IMR-90 (cell line): ENCODE results near the gene GAL3ST3. TPM values are rescaled to one million over a fixed set of nuclear protein-coding genes. Genes with fewer than 3 reads are reported as not detected.
A peak's percentile ranks its signal among the peaks of the same experiment; 100 is the strongest.

Experiments used
- ATAC-seq: fragments of 200-7000 bp; cut with Tn5 transposase; 2 replicates; pipeline ENCODE4 v1.9.1; 2020; ENCODE audit warnings: low read depth, mild to moderate bottlenecking, moderate library complexity
- BruUV-seq: library from RNA; stranded (reverse); fragments of 400-500 nt; replicated peaks from 2 replicates; lab custom pipeline; 2021; lab: Mats Ljungman, UMichigan
- CTCF ChIA-PET: fragments of 300-600 bp; formaldehyde crosslinking; extraction: SDS; loops from one replicate; lab custom pipeline; 2021; ENCODE audit warnings: antibody characterized with exemption; lab: Yijun Ruan, JAX
- POLR2A ChIA-PET: fragments of 300-600 bp; sonication (Branson Sonifier 250); formaldehyde crosslinking; loops from one replicate; lab custom pipeline; 2022; ENCODE audit warnings: antibody characterized with exemption; ENCODE audit not compliant: unreplicated experiment; lab: Charles Lee
- DNase-seq: peaks from one replicate; pipeline ENCODE4 v3.0.0; 2013
- H2AFZ ChIP-seq: replicated peaks from 2 replicates; pipeline ENCODE3; 2013; ENCODE audit warnings: low read length, mild to moderate bottlenecking; ENCODE audit not compliant: poor library complexity
- H2AK5ac ChIP-seq: 2 replicates; pipeline ENCODE4 v1.6.1; 2013; ENCODE audit warnings: low read depth, low read length, inconsistent platforms
- H2AK9ac ChIP-seq: replicated peaks from 2 replicates; pipeline ENCODE3; 2013; ENCODE audit warnings: mild to moderate bottlenecking, low read depth, low read length, moderate library complexity; ENCODE audit not compliant: poor library complexity
- H2BK120ac ChIP-seq: 2 replicates; pipeline ENCODE4 v1.6.1; 2013; ENCODE audit warnings: low read depth, low read length, inconsistent platforms
- H2BK15ac ChIP-seq: 3 replicates; pipeline ENCODE4 v1.6.1; 2013; ENCODE audit warnings: low read depth, low read length, inconsistent platforms
- H2BK20ac ChIP-seq: 2 replicates; pipeline ENCODE4 v1.6.1; 2013; ENCODE audit warnings: low read depth, mild to moderate bottlenecking, inconsistent platforms, low read length, moderate library complexity
- H2BK5ac ChIP-seq: 2 replicates; pipeline ENCODE4 v1.6.1; 2013; ENCODE audit warnings: mild to moderate bottlenecking, low read depth, low read length, inconsistent platforms; ENCODE audit not compliant: poor library complexity, severe bottlenecking
- H3K14ac ChIP-seq: replicated peaks from 2 replicates; pipeline ENCODE4 v1.6.1; 2013; ENCODE audit warnings: low read depth, low read length, inconsistent platforms
- H3K18ac ChIP-seq: 2 replicates; pipeline ENCODE4 v1.6.1; 2013; ENCODE audit warnings: low read depth, low read length, control low read depth
- H3K23ac ChIP-seq: 2 replicates; pipeline ENCODE4 v1.6.1; 2013; ENCODE audit warnings: low read depth, low read length, inconsistent platforms
- H3K27ac ChIP-seq: 2 replicates; pipeline ENCODE4 v1.5.1; 2013; ENCODE audit warnings: mild to moderate bottlenecking, control low read depth, low read length; ENCODE audit not compliant: insufficient read depth
- H3K27me3 ChIP-seq: 2 replicates; pipeline ENCODE4 v1.6.1; 2013; ENCODE audit warnings: low read length; ENCODE audit not compliant: control insufficient read depth, insufficient read depth
- H3K36me3 ChIP-seq: 2 replicates; pipeline ENCODE4 v1.6.1; 2013; ENCODE audit warnings: low read length, mixed read lengths; ENCODE audit not compliant: control insufficient read depth, insufficient read depth
- H3K4ac ChIP-seq: 2 replicates; pipeline ENCODE4 v1.6.1; 2013; ENCODE audit warnings: low read depth, low read length, inconsistent platforms
- H3K4me1 ChIP-seq: 2 replicates; pipeline ENCODE4 v1.6.1; 2013; ENCODE audit warnings: low read length, mixed read lengths; ENCODE audit not compliant: control insufficient read depth, insufficient read depth
- H3K4me2 ChIP-seq: 2 replicates; pipeline ENCODE4 v1.6.1; 2013; ENCODE audit warnings: low read depth, mild to moderate bottlenecking, control low read depth, low read length, moderate library complexity
- H3K4me3 ChIP-seq: 2 replicates; pipeline ENCODE4 v1.5.1; 2013; ENCODE audit warnings: low read depth, mild to moderate bottlenecking, control low read depth, low read length, moderate library complexity; ENCODE audit not compliant: insufficient read depth
- H3K56ac ChIP-seq: 2 replicates; pipeline ENCODE4 v1.6.1; 2013; ENCODE audit warnings: low read length, inconsistent platforms; ENCODE audit not compliant: insufficient read depth; ENCODE audit errors: extremely low read depth
- H3K79me1 ChIP-seq, 2 experiments: 2 replicates each; pipeline ENCODE4 v1.6.1; 2013; ENCODE audit warnings: low read length in 2 of 2, inconsistent platforms in 1 of 2, low read depth in 1 of 2
- H3K9ac ChIP-seq: 2 replicates; pipeline ENCODE4 v1.6.1; 2013; ENCODE audit warnings: low read depth, low read length, control low read depth
- H3K9me1 ChIP-seq: 2 replicates; pipeline ENCODE4 v1.6.1; 2013; ENCODE audit warnings: low read length, inconsistent platforms; ENCODE audit not compliant: insufficient read depth
- H3K9me3 ChIP-seq: 2 replicates; pipeline ENCODE4 v1.6.1; 2013; ENCODE audit warnings: low read length; ENCODE audit not compliant: control insufficient read depth, insufficient read depth
- H4K20me1 ChIP-seq: 2 replicates; pipeline ENCODE4 v1.6.1; 2013; ENCODE audit warnings: low read length, inconsistent platforms; ENCODE audit not compliant: insufficient read depth
- H4K5ac ChIP-seq: 2 replicates; pipeline ENCODE4 v1.6.1; 2013; ENCODE audit warnings: mild to moderate bottlenecking, low read depth, low read length, control low read depth
- H4K8ac ChIP-seq, 2 experiments: 2 replicates each; pipeline ENCODE4 v1.6.1; 2013; ENCODE audit warnings: low read depth in 2 of 2, low read length in 2 of 2, control low read depth in 1 of 2, inconsistent platforms in 1 of 2
- H4K91ac ChIP-seq: 2 replicates; pipeline ENCODE4 v1.6.1; 2013; ENCODE audit warnings: low read depth, low read length, inconsistent platforms; ENCODE audit not compliant: insufficient read depth
- CTCF ChIP-seq: conservative IDR thresholded peaks from 2 replicates; pipeline ENCODE4 v1.5.1; 2012; ENCODE audit warnings: mild to moderate bottlenecking, low read depth, low read length, improper control_type of control experiment
- MAFK ChIP-seq: IDR thresholded peaks from 2 replicates; pipeline ENCODE4 v1.6.1; 2012; ENCODE audit warnings: low read depth, low read length, improper control_type of control experiment
- MXI1 ChIP-seq: IDR thresholded peaks from 2 replicates; pipeline ENCODE4 v1.6.1; 2012; ENCODE audit warnings: low read depth, mild to moderate bottlenecking, low read length, moderate library complexity, borderline replicate concordance
- POLR2A ChIP-seq: IDR thresholded peaks from 2 replicates; pipeline ENCODE4 v1.6.1; 2012; ENCODE audit warnings: mild to moderate bottlenecking, low read depth, low read length
- SMC3 ChIP-seq: fragments of 150-350 bp; IDR thresholded peaks from 2 replicates; pipeline ENCODE4 v1.6.1; 2016; ENCODE audit warnings: low read depth, mild to moderate bottlenecking, antibody characterized with exemption, low read length, moderate library complexity
- USF2 ChIP-seq: fragments of 150-350 bp; IDR thresholded peaks from 2 replicates; pipeline ENCODE4 v1.6.1; 2017; ENCODE audit warnings: mild to moderate bottlenecking, antibody characterized with exemption, low read length, low read depth
- WGBS, 2 experiments: methylation state at CpG; one replicate each; pipeline versions ENCODE4 v1.1.5 to v1.1.7; 2013; ENCODE audit warnings: missing lambda C conversion rate in 2 of 2; ENCODE audit not compliant: insufficient read length in 1 of 2; ENCODE audit errors: extremely low coverage in 2 of 2; 5-methylcytosine and 5-hydroxymethylcytosine counted together
- dilution Hi-C: fragments of 300-500 bp; cut with HindIII; formaldehyde crosslinking; loops from one replicate; pipeline ENCODE4 v1.14.3; 2018; ENCODE audit warnings: low sequenced_read_pairs; ENCODE audit not compliant: unreplicated experiment
- in situ Hi-C: fragments of 300-500 bp; cut with MboI; formaldehyde crosslinking; loops from 3 replicates; pipeline ENCODE4 v1.14.3; 2019; ENCODE audit warnings: low sequenced_read_pairs, inconsistent platforms, mixed read lengths
- intact Hi-C: fragments of 100-400 bp; cut with micrococcal nuclease; formaldehyde crosslinking; loops from 2 replicates; pipeline ENCODE4 v1.10.0; 2022
- polyA plus RNA-seq, 3 experiments: library from polyadenylated mRNA; depleted of rRNA; stranded (reverse); fragments of >200 nt; gene quantifications; 2 replicates each; pipeline ENCODE4 v1.2.3, GENCODE V29; 2012; ENCODE audit warnings: low replicate concordance in 1 of 3
- total RNA-seq: library from RNA; depleted of rRNA; stranded (reverse); fragments of >200 nt; gene quantifications from 2 replicates; pipeline ENCODE4 v1.2.3, GENCODE V29; 2012; rRNA removed

The GAL3ST3 gene
- total and polyA plus RNA-seq, 2 of the 4 experiments (the other 2 are of a cell fraction): 0.19 TPM; not detected in 1

- no peak for ATAC-seq
- CTCF ChIA-PET: no interaction called here
- in situ Hi-C loops: no loop called here
Measured at GRCh38 chr11:65992056-65992455, 56.9 kb downstream of the GAL3ST3 start.

More at GRCh38 chr11:65992056-65992455, 56.9 kb downstream of the GAL3ST3 start:
- H2AK5ac ChIP-seq: no peak overlapping the region
- POLR2A ChIA-PET: interaction anchor here (0.6 kb wide), 2 partner anchors 46 to 162 kb away, joined by 3 read pairs; no protein-coding TSS in a partner anchor
- H3K4me2 ChIP-seq: no peak overlapping the region
- no peak overlapping the region for H3K9ac ChIP-seq
- H3K36me3 ChIP-seq: peaks cover 2% of the 10 kb centered on the region
- no peak overlapping the region for H4K5ac ChIP-seq
- no peak overlapping the region for H2BK15ac ChIP-seq
- no TSS peak for BruUV-seq
- TF ChIP-seq CTCF (no peak), POLR2A (no peak), SMC3 (no peak), MXI1 (no peak), MAFK (no peak), USF2 (no peak)
- dilution Hi-C loops: no loop called here
- no peaks in the 10 kb centered on the region for H3K4me1 ChIP-seq
- H3K27me3 ChIP-seq: no peaks in the 10 kb centered on the region
- no peaks in the 10 kb centered on the region for H3K9me3 ChIP-seq
- H2BK5ac ChIP-seq: no peak overlapping the region
- H3K23ac ChIP-seq: no peak overlapping the region
- no peak overlapping the region for H3K4me3 ChIP-seq
- no peak overlapping the region for H3K18ac ChIP-seq
- 90% methylated on average over 2 of the region's 5 CpGs; no CpG with 5 or more reads in 1 of the 2 experiments for WGBS, 2 experiments
- H2AFZ ChIP-seq: no peak overlapping the region
- H2BK20ac ChIP-seq: no peak overlapping the region
- no peaks in the 10 kb centered on the region for H3K9me1 ChIP-seq
- intact Hi-C loops: no loop called here
- no peaks in the 10 kb centered on the region; the same call in 1 of the 2 replicates for H4K20me1 ChIP-seq
- no peak overlapping the region for H3K56ac ChIP-seq
- H4K8ac ChIP-seq: no peak overlapping the region
- no peak overlapping the region for H3K14ac ChIP-seq
- H3K79me1 ChIP-seq: peaks cover 0 to 9% of the 10 kb centered on the region in 2 experiments; a peak in 1 of 4 replicates
- no peak overlapping the region for H3K4ac ChIP-seq
- H3K27ac ChIP-seq: no peak overlapping the region
- H2AK9ac ChIP-seq: peak overlapping the region; percentile 51
- no peak overlapping the region for H4K91ac ChIP-seq
- no peak for DNase-seq
- no peak overlapping the region for H2BK120ac ChIP-seq

Other genes with a start within 250 kb of the GAL3ST3 start
- gene SNX32, start 215.2 kb downstream of the GAL3ST3 start, total RNA-seq: 0.36 TPM in 1 of 2 replicates, not detected in the other
- 0.69 and 0.79 TPM in 2 replicates for gene SNX32, start 215.2 kb downstream of the GAL3ST3 start, polyA plus RNA-seq (2012; rRNA removed)
- gene CFL1, start 191.0 kb downstream of the GAL3ST3 start, total RNA-seq: 919 and 960 TPM in 2 replicates
- gene CFL1, start 191.0 kb downstream of the GAL3ST3 start, polyA plus RNA-seq (2012; rRNA removed): 2,231 and 2,466 TPM in 2 replicates
- 22.5 and 23.7 TPM in 2 replicates for gene MUS81, start 188.7 kb downstream of the GAL3ST3 start, total RNA-seq
- 47.9 and 57.0 TPM in 2 replicates for gene MUS81, start 188.7 kb downstream of the GAL3ST3 start, polyA plus RNA-seq (2012; rRNA removed)
- 62.7 and 69.2 TPM in 2 replicates for gene EFEMP2, start 176.4 kb downstream of the GAL3ST3 start, total RNA-seq
- 431 and 601 TPM in 2 replicates for gene EFEMP2, start 176.4 kb downstream of the GAL3ST3 start, polyA plus RNA-seq (2012; rRNA removed)
- 0.18 TPM in 1 of 2 replicates, not detected in the other for gene CTSW, start 169.3 kb downstream of the GAL3ST3 start, total RNA-seq
- gene CTSW, start 169.3 kb downstream of the GAL3ST3 start, polyA plus RNA-seq (2012; rRNA removed): 0.07 and 0.23 TPM in 2 replicates
- gene FIBP, start 160.7 kb downstream of the GAL3ST3 start, total RNA-seq: 119 and 182 TPM in 2 replicates
- gene FIBP, start 160.7 kb downstream of the GAL3ST3 start, polyA plus RNA-seq (2012; rRNA removed): 141 and 163 TPM in 2 replicates
- gene CCDC85B, start 158.5 kb downstream of the GAL3ST3 start, total RNA-seq: 17.6 and 21.9 TPM in 2 replicates
- gene CCDC85B, start 158.5 kb downstream of the GAL3ST3 start, polyA plus RNA-seq (2012; rRNA removed): 35.4 and 62.1 TPM in 2 replicates
- gene FOSL1, start 148.8 kb downstream of the GAL3ST3 start, total RNA-seq: 17.2 and 26.1 TPM in 2 replicates
- gene FOSL1, start 148.8 kb downstream of the GAL3ST3 start, polyA plus RNA-seq (2012; rRNA removed): 97.4 and 107 TPM in 2 replicates
- 19.4 and 20.3 TPM in 2 replicates for gene C11orf68, start 130.1 kb downstream of the GAL3ST3 start, total RNA-seq
- 96.1 and 104 TPM in 2 replicates for gene C11orf68, start 130.1 kb downstream of the GAL3ST3 start, polyA plus RNA-seq (2012; rRNA removed)
- 237 and 339 TPM in 2 replicates for gene DRAP1, start 129.7 kb downstream of the GAL3ST3 start, total RNA-seq
- gene DRAP1, start 129.7 kb downstream of the GAL3ST3 start, polyA plus RNA-seq (2012; rRNA removed): 344 and 428 TPM in 2 replicates
- gene TSGA10IP, start 103.7 kb downstream of the GAL3ST3 start, total RNA-seq: under 0.01 TPM in 1 of 2 replicates, not detected in the other
- gene TSGA10IP, start 103.7 kb downstream of the GAL3ST3 start, polyA plus RNA-seq (2012; rRNA removed): 0.19 and 0.21 TPM in 2 replicates
- 25.5 and 32.5 TPM in 2 replicates for gene SART1, start 87.4 kb downstream of the GAL3ST3 start, total RNA-seq
- 42.2 and 43.5 TPM in 2 replicates for gene SART1, start 87.4 kb downstream of the GAL3ST3 start, polyA plus RNA-seq (2012; rRNA removed)
- 43.0 and 62.6 TPM in 2 replicates for gene EIF1AD, start 47.0 kb downstream of the GAL3ST3 start, total RNA-seq
- gene EIF1AD, start 47.0 kb downstream of the GAL3ST3 start, polyA plus RNA-seq (2012; rRNA removed): 30.0 and 32.5 TPM in 2 replicates
- 35.0 and 36.6 TPM in 2 replicates for gene BANF1, start 46.7 kb downstream of the GAL3ST3 start, total RNA-seq
- gene BANF1, start 46.7 kb downstream of the GAL3ST3 start, polyA plus RNA-seq (2012; rRNA removed): 242 and 249 TPM in 2 replicates
- gene CST6, start 37.2 kb downstream of the GAL3ST3 start, total RNA-seq: 0.28 and 0.54 TPM in 2 replicates
- gene CST6, start 37.2 kb downstream of the GAL3ST3 start, polyA plus RNA-seq (2012; rRNA removed): 3.0 and 4.9 TPM in 2 replicates
- 0.18 and 0.28 TPM in 2 replicates for gene CATSPER1, start 22.7 kb downstream of the GAL3ST3 start, total RNA-seq
- gene CATSPER1, start 22.7 kb downstream of the GAL3ST3 start, polyA plus RNA-seq (2012; rRNA removed): 0.91 and 1.0 TPM in 2 replicates
- 120 and 164 TPM in 2 replicates for gene SF3B2, start 3.2 kb upstream of the GAL3ST3 start, total RNA-seq
- 110 and 122 TPM in 2 replicates for gene SF3B2, start 3.2 kb upstream of the GAL3ST3 start, polyA plus RNA-seq (2012; rRNA removed)
- 7.3 and 8.6 TPM in 2 replicates for gene PACS1, start 21.1 kb upstream of the GAL3ST3 start, total RNA-seq
- 29.0 and 32.0 TPM in 2 replicates for gene PACS1, start 21.1 kb upstream of the GAL3ST3 start, polyA plus RNA-seq (2012; rRNA removed)
- gene KLC2, start 208.5 kb upstream of the GAL3ST3 start, total RNA-seq: 6.9 and 7.9 TPM in 2 replicates
- gene KLC2, start 208.5 kb upstream of the GAL3ST3 start, polyA plus RNA-seq (2012; rRNA removed): 22.0 and 26.4 TPM in 2 replicates
- 76.9 and 83.7 TPM in 2 replicates for gene RAB1B, start 219.5 kb upstream of the GAL3ST3 start, total RNA-seq
- gene RAB1B, start 219.5 kb upstream of the GAL3ST3 start, polyA plus RNA-seq (2012; rRNA removed): 248 and 296 TPM in 2 replicates
- gene CNIH2, start 229.0 kb upstream of the GAL3ST3 start, total RNA-seq: 0.54 and 0.83 TPM in 2 replicates
- 3.4 and 5.2 TPM in 2 replicates for gene CNIH2, start 229.0 kb upstream of the GAL3ST3 start, polyA plus RNA-seq (2012; rRNA removed)
- 128 and 134 TPM in 2 replicates for gene YIF1A, start 240.0 kb upstream of the GAL3ST3 start, total RNA-seq
- gene YIF1A, start 240.0 kb upstream of the GAL3ST3 start, polyA plus RNA-seq (2012; rRNA removed): 207 and 219 TPM in 2 replicates
- not detected in 2 replicates for gene TMEM151A, start 242.7 kb upstream of the GAL3ST3 start, total RNA-seq
- 0.03 and 0.07 TPM in 2 replicates for gene TMEM151A, start 242.7 kb upstream of the GAL3ST3 start, polyA plus RNA-seq (2012; rRNA removed)